Keratinocyte (primary cell): ENCODE measurements around the gene TPGS1. TPM values are rescaled to one million over a fixed set of nuclear protein-coding genes. Genes with fewer than 3 reads are reported as not detected.
A peak's percentile ranks its signal among the peaks of the same experiment; 100 is the strongest.

Experiments
- DNase-seq: peaks from one replicate; pipeline ENCODE4 v3.0.0-alpha.2; 2011; ENCODE audit warnings: low read depth, missing footprints, low spot score
- FAIRE-seq: peaks from 2 replicates; lab custom pipeline; 2011; peaks lifted over from hg19 to GRCh38; lab: Jason Lieb, UNC
- H2AFZ ChIP-seq: 2 replicates; pipeline ENCODE4 v1.6.0; 2012; ENCODE audit warnings: low read length, control low read depth, inconsistent platforms; ENCODE audit not compliant: control insufficient read depth
- H3K27ac ChIP-seq: 2 replicates; pipeline ENCODE4 v1.5.1; 2011; ENCODE audit warnings: low read length; ENCODE audit not compliant: control insufficient read depth, insufficient read depth
- H3K27me3 ChIP-seq: 3 replicates; pipeline ENCODE4 v1.6.0; 2011; ENCODE audit warnings: low read length; ENCODE audit not compliant: control insufficient read depth, insufficient read depth; ENCODE audit errors: extremely low read depth
- H3K36me3 ChIP-seq, 2 experiments: 2 replicates in 1 of 2; 3 replicates in 1 of 2; pipeline ENCODE4 v1.5.1; 2011; ENCODE audit warnings: low read length in 2 of 2, mild to moderate bottlenecking in 1 of 2; ENCODE audit not compliant: control insufficient read depth in 2 of 2, insufficient read depth in 2 of 2; ENCODE audit errors: extremely low read depth in 1 of 2
- H3K4me1 ChIP-seq: 3 replicates; pipeline ENCODE4 v1.5.1; 2011; ENCODE audit warnings: low read length; ENCODE audit not compliant: control insufficient read depth, insufficient read depth; ENCODE audit errors: extremely low read depth
- H3K4me2 ChIP-seq: 3 replicates; pipeline ENCODE4 v1.6.0; 2011; ENCODE audit warnings: low read depth, low read length; ENCODE audit not compliant: control insufficient read depth, insufficient read depth; ENCODE audit errors: extremely low read depth
- H3K4me3 ChIP-seq, 3 experiments: fragments of 200-600 bp in 1 of 3; sonication (generic) in 1 of 3; 2 replicates in 2 of 3; 3 replicates in 1 of 3; pipeline ENCODE4 v1.5.1; 2011 to 2016; ENCODE audit warnings: low read length in 3 of 3, mild to moderate bottlenecking in 3 of 3, control low read depth in 2 of 3, inconsistent platforms in 1 of 3, low read depth in 1 of 3, mixed read lengths in 1 of 3, mixed run types in 1 of 3, moderate library complexity in 1 of 3; ENCODE audit not compliant: control insufficient read depth in 2 of 3, insufficient read depth in 2 of 3; ENCODE audit errors: extremely low read depth in 1 of 3
- H3K79me2 ChIP-seq: 2 replicates; pipeline ENCODE4 v1.6.0; 2012; ENCODE audit warnings: low read length; ENCODE audit not compliant: control insufficient read depth, insufficient read depth
- H3K9ac ChIP-seq: 3 replicates; pipeline ENCODE4 v1.6.0; 2011; ENCODE audit warnings: low read length; ENCODE audit not compliant: control insufficient read depth, insufficient read depth; ENCODE audit errors: extremely low read depth
- H3K9me1 ChIP-seq: 3 replicates; pipeline ENCODE4 v1.6.0; 2011; ENCODE audit warnings: low read length; ENCODE audit not compliant: control insufficient read depth, insufficient read depth; ENCODE audit errors: extremely low read depth
- H3K9me3 ChIP-seq: 2 replicates; pipeline ENCODE4 v1.5.1; 2012; ENCODE audit warnings: low read depth, low read length; ENCODE audit not compliant: control insufficient read depth
- H4K20me1 ChIP-seq: 3 replicates; pipeline ENCODE4 v1.6.0; 2011; ENCODE audit warnings: low read length; ENCODE audit not compliant: control insufficient read depth, insufficient read depth; ENCODE audit errors: extremely low read depth
- EZH2 ChIP-seq: IDR thresholded peaks from one replicate; pipeline ENCODE4 v1.6.1; 2012; ENCODE audit warnings: inconsistent platforms, mild to moderate bottlenecking, low read length, moderate library complexity
- dilution Hi-C: fragments of 300-500 bp; cut with MboI; formaldehyde crosslinking; loops from one replicate; pipeline ENCODE4 v1.7.0; 2020; ENCODE audit warnings: low sequenced_read_pairs; ENCODE audit not compliant: extremely low pct_ligation_motif_present
- polyA plus RNA-seq, 5 experiments: library from polyadenylated mRNA; depleted of rRNA in 3 of 5; stranded (reverse) in 3 of 5; stranded (forward) in 1 of 5; unstranded in 1 of 5; fragments of >200 nt; gene quantifications; 1 replicate in 1 of 5; 2 replicates in 3 of 5; 3 replicates in 1 of 5; pipeline versions ENCODE4 v1.2.1 to v1.2.3, GENCODE V29; 2011 to 2012; ENCODE audit warnings: missing spikeins in 2 of 5, low read depth in 1 of 5, low replicate concordance in 1 of 5
- TF ChIP-seq, protein P1 (sequence below), 3 experiments: IDR thresholded peaks in 1 of 3; conservative IDR thresholded peaks in 1 of 3; optimal IDR thresholded peaks in 1 of 3; 2 replicates in 2 of 3; 3 replicates in 1 of 3; pipeline versions ENCODE3 to v1.5.1; 2011; ENCODE audit warnings: low read length in 3 of 3, mild to moderate bottlenecking in 3 of 3, moderate library complexity in 2 of 3, control low read depth in 1 of 3, inconsistent platforms in 1 of 3; ENCODE audit not compliant: insufficient read depth in 2 of 3; ENCODE audit errors: extremely low read depth in 1 of 3

The TPGS1 gene
- polyA plus RNA-seq, 1 donor (not counting 4 experiments of a cell fraction or from before 2014, with no cell fraction given) = 1.4 TPM

- H3K9me3 ChIP-seq = no peaks in the 10 kb centered on the region
- no peak for FAIRE-seq
- H3K9me1 ChIP-seq = peaks cover 4% of the 10 kb centered on the region
- H3K79me2 ChIP-seq = peaks cover 47% of the 10 kb centered on the region
- no peak overlapping the region for H2AFZ ChIP-seq
- H3K36me3 ChIP-seq = peaks cover 10 to 16% of the 10 kb centered on the region in 2 experiments
- H3K9ac ChIP-seq = no peak overlapping the region
- H4K20me1 ChIP-seq = peaks cover 22% of the 10 kb centered on the region
- H3K4me2 ChIP-seq = peak overlapping the region; percentile 99
- no peaks in the 10 kb centered on the region for H3K27me3 ChIP-seq
- DNase-seq = no peak
- TF ChIP-seq, protein P1, sequence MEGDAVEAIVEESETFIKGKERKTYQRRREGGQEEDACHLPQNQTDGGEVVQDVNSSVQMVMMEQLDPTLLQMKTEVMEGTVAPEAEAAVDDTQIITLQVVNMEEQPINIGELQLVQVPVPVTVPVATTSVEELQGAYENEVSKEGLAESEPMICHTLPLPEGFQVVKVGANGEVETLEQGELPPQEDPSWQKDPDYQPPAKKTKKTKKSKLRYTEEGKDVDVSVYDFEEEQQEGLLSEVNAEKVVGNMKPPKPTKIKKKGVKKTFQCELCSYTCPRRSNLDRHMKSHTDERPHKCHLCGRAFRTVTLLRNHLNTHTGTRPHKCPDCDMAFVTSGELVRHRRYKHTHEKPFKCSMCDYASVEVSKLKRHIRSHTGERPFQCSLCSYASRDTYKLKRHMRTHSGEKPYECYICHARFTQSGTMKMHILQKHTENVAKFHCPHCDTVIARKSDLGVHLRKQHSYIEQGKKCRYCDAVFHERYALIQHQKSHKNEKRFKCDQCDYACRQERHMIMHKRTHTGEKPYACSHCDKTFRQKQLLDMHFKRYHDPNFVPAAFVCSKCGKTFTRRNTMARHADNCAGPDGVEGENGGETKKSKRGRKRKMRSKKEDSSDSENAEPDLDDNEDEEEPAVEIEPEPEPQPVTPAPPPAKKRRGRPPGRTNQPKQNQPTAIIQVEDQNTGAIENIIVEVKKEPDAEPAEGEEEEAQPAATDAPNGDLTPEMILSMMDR (optimal IDR thresholded peaks at IDR 0.05 in 1 of 3, IDR thresholded peaks at IDR 0.05 in 1 of 3, conservative IDR thresholded peaks at IDR 0.05 in 1 of 3; ENCODE audit: extremely low read depth in 1 of 3, insufficient read depth in 2 of 3, low read length in 3 of 3) = peak in 1 of 3 experiments; percentile 26
- no peak for TF ChIP-seq EZH2
- H3K4me3 ChIP-seq = peak overlapping the region in 1 of 3 experiments; percentile 94
- H3K27ac ChIP-seq = no peak overlapping the region
- H3K4me1 ChIP-seq = peaks cover 13% of the 10 kb centered on the region
- dilution Hi-C loops = no loop called here
Observed at GRCh38 chr19:534088-534487, 26.8 kb downstream of the TPGS1 start.

DNA sequence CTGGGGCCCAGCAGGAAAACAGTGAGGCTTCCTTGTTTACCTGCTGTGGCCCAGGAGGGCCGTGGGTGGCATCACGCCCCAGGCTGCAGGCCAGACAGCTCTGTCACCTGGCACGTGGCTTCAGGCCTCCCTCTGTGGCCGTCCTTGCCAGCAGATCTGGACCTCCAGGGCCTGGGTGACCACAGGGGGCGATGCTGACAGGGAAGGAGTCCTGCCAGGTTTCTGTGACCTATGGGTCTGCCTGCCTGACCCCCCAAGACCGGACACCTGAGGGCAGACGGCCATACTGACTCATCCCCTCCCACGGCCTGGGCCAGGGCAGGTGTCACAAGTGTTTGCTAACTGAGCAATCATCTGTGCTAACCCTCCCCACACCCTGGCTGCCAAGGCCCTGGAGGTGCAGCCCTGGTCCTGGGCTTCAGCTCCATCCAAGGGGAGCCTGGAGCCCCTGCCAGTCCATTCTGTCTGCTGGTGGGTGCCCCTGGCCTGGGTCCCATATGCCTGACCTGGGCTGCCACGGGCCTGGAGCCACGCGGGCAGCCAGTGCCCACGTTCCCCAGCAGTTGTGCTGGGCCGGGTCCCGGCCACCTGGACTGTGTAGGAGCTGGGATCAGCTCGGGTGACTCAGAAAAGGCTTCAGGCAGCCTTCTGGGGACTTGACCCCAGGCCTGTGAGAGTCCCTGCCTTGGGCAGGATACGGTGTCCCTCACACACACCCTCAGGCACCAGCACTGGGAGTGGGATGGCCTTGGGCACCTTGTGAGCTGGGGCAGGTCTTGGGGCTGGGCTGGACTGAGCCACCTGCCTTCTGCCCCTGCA lies 27.9 kb downstream of the TPGS1 start:
- H3K27me3 ChIP-seq = no peaks in the 10 kb centered on the region
- no peaks in the 10 kb centered on the region for H3K9me3 ChIP-seq
- no peak for TF ChIP-seq EZH2
- peaks cover 10 to 16% of the 10 kb centered on the region in 2 experiments for H3K36me3 ChIP-seq
- no peak overlapping the region for H3K27ac ChIP-seq
- H3K4me2 ChIP-seq = no peak overlapping the region
- no peak overlapping the region for H2AFZ ChIP-seq
- FAIRE-seq = no peak
- dilution Hi-C loops = no loop called here
- no peak for DNase-seq
- peaks cover 4% of the 10 kb centered on the region for H3K9me1 ChIP-seq
- H3K4me1 ChIP-seq = peaks cover 13% of the 10 kb centered on the region
- H4K20me1 ChIP-seq = peaks cover 22% of the 10 kb centered on the region
- H3K79me2 ChIP-seq = peaks cover 47% of the 10 kb centered on the region
- no peak overlapping the region for H3K4me3 ChIP-seq
- no peak overlapping the region for H3K9ac ChIP-seq
